ENCODE measurements around the gene PARS2. TPM values are rescaled to one million over a fixed set of nuclear protein-coding genes. Genes with fewer than 3 reads are reported as not detected.

Gene PARS2
- total and polyA plus RNA-seq, 4 donors = 1.3 to 4.3 (median 2.7) TPM

DNA sequence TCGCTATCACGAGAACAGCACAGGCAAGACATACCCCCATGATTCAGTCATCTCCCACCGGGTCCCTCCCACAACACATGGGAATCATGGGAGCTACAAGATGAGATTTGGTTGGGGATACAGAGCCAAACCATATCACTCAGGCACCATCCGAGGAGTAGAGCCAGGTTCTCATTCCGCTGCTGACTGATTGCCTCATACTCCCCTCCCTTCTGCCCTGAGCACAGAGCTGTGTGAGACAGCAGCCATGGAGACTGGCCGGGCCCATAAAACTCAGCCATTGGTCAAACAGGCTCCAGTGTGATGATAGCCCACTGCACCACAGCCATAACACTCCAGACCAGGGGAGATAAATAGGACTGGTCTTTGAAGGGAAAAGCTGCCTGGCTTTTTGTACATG is 26.1 kb downstream of the PARS2 start:
- TF ChIP-seq, protein P1, sequence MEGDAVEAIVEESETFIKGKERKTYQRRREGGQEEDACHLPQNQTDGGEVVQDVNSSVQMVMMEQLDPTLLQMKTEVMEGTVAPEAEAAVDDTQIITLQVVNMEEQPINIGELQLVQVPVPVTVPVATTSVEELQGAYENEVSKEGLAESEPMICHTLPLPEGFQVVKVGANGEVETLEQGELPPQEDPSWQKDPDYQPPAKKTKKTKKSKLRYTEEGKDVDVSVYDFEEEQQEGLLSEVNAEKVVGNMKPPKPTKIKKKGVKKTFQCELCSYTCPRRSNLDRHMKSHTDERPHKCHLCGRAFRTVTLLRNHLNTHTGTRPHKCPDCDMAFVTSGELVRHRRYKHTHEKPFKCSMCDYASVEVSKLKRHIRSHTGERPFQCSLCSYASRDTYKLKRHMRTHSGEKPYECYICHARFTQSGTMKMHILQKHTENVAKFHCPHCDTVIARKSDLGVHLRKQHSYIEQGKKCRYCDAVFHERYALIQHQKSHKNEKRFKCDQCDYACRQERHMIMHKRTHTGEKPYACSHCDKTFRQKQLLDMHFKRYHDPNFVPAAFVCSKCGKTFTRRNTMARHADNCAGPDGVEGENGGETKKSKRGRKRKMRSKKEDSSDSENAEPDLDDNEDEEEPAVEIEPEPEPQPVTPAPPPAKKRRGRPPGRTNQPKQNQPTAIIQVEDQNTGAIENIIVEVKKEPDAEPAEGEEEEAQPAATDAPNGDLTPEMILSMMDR (IDR thresholded peaks at IDR 0.05; ENCODE audit: control extremely low read depth, extremely low read depth) = no peak
- no peaks in the 10 kb centered on the region for H3K9me3 ChIP-seq (ENCODE audit: control insufficient read depth in 4 of 4, insufficient read depth in 3 of 4, low read length in 3 of 4)
- H3K36me3 ChIP-seq (ENCODE audit: control insufficient read depth in 4 of 4, insufficient read depth in 4 of 4, low read length in 4 of 4) = peaks cover 23 to 48% (median 42%) of the 10 kb centered on the region in 4 donors
- ATAC-seq (ENCODE audit: insufficient read depth, low FRiP score) (no peak), DNase-seq (no peak)
- no peaks in the 10 kb centered on the region for H3K27me3 ChIP-seq (ENCODE audit: control insufficient read depth in 3 of 3, insufficient read depth in 3 of 3, low read length in 2 of 3)
- no peak overlapping the region for H3K4me3 ChIP-seq
- H3K4me1 ChIP-seq (ENCODE audit: control insufficient read depth in 5 of 5, insufficient read depth in 5 of 5, low read length in 5 of 5) = no peaks in the 10 kb centered on the region
- H3K27ac ChIP-seq (ENCODE audit: low read depth in 1 of 2, low read length in 1 of 2) = no peak overlapping the region
- H3K9ac ChIP-seq (ENCODE audit: insufficient read depth in 1 of 2, low read length in 2 of 2) = no peak overlapping the region
- 94 to 97% methylated on average over 6 of the region's 6 CpGs for WGBS, 2 donors

GRCh38 chr1:54736685-54737084 is 27.6 kb downstream of the PARS2 start:
- Histone ChIP-seq H3K4me3 (no peak overlapping the region), H3K36me3 (ENCODE audit: control insufficient read depth in 4 of 4, insufficient read depth in 4 of 4, low read length in 4 of 4) (peaks cover 29 to 44% (median 35%) of the 10 kb centered on the region in 4 donors), H3K9me3 (ENCODE audit: control insufficient read depth in 4 of 4, insufficient read depth in 3 of 4, low read length in 3 of 4) (no peaks in the 10 kb centered on the region), H3K27ac (ENCODE audit: low read depth in 1 of 2, low read length in 1 of 2) (no peak overlapping the region), H3K4me1 (ENCODE audit: control insufficient read depth in 5 of 5, insufficient read depth in 5 of 5, low read length in 5 of 5) (no peaks in the 10 kb centered on the region), H3K27me3 (ENCODE audit: control insufficient read depth in 3 of 3, insufficient read depth in 3 of 3, low read length in 2 of 3) (no peaks in the 10 kb centered on the region), H3K9ac (ENCODE audit: insufficient read depth in 1 of 2, low read length in 2 of 2) (no peak overlapping the region)
- TF ChIP-seq, protein P1 (IDR thresholded peaks at IDR 0.05; ENCODE audit: control extremely low read depth, extremely low read depth) = no peak
- ATAC-seq (ENCODE audit: insufficient read depth, low FRiP score) (no peak), DNase-seq (no peak)
- 92 to 94% methylated on average over 5 of the region's 5 CpGs for WGBS, 2 donors

DNA sequence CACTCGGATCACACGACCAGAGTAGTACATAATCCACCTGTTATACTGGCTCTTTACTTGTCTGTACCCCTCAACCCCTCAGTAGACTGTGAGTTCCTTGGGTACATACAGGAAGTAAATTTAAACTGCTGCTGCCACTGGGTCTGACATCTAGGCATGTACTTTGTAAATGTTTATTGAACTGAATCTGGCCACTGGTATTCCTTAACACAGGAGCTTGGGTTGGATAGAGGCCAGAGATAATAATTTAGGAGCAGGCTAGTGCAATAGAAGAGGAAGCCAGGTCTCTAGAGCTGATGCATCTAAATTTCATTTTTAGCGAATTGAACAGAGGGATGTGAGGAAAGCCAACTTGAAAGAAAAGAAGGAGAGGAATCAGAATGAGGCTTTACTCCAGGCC is 36.3 kb downstream of the PARS2 start:
- H3K36me3 ChIP-seq (ENCODE audit: control insufficient read depth in 4 of 4, insufficient read depth in 4 of 4, low read length in 4 of 4) = peaks cover 35 to 57% (median 52%) of the 10 kb centered on the region in 4 donors

More for the DNA sequence above, 36.3 kb downstream of the PARS2 start:
- TF ChIP-seq, protein P1 (IDR thresholded peaks at IDR 0.05; ENCODE audit: control extremely low read depth, extremely low read depth) = no peak
- no peak overlapping the region for H3K4me3 ChIP-seq
- no peaks in the 10 kb centered on the region for H3K4me1 ChIP-seq (ENCODE audit: control insufficient read depth in 5 of 5, insufficient read depth in 5 of 5, low read length in 5 of 5)
- no peak overlapping the region for H3K27ac ChIP-seq (ENCODE audit: low read depth in 1 of 2, low read length in 1 of 2)
- WGBS, 2 donors = 88 to 97% methylated on average over 3 of the region's 3 CpGs
- H3K9ac ChIP-seq (ENCODE audit: insufficient read depth in 1 of 2, low read length in 2 of 2) = no peak overlapping the region
- no peak for DNase-seq
- H3K9me3 ChIP-seq (ENCODE audit: control insufficient read depth in 4 of 4, insufficient read depth in 3 of 4, low read length in 3 of 4) = peaks cover 0 to 10% (median 0%) of the 10 kb centered on the region in 4 donors
- H3K27me3 ChIP-seq (ENCODE audit: control insufficient read depth in 3 of 3, insufficient read depth in 3 of 3, low read length in 2 of 3) = no peaks in the 10 kb centered on the region
- no peak for ATAC-seq (ENCODE audit: insufficient read depth, low FRiP score)

Data from lung (tissue), 12 donors.